GM19463 (cell line): Measurements from ENCODE around the gene ERG.

Experiments used
- ATAC-seq: cut with Tn5 transposase; IDR thresholded peaks from one replicate; pipeline ENCODE4 v1.9.1; 2021; ENCODE audit warnings: mild to moderate bottlenecking, moderate library complexity; ENCODE audit not compliant: unreplicated experiment

The ERG gene

DNA sequence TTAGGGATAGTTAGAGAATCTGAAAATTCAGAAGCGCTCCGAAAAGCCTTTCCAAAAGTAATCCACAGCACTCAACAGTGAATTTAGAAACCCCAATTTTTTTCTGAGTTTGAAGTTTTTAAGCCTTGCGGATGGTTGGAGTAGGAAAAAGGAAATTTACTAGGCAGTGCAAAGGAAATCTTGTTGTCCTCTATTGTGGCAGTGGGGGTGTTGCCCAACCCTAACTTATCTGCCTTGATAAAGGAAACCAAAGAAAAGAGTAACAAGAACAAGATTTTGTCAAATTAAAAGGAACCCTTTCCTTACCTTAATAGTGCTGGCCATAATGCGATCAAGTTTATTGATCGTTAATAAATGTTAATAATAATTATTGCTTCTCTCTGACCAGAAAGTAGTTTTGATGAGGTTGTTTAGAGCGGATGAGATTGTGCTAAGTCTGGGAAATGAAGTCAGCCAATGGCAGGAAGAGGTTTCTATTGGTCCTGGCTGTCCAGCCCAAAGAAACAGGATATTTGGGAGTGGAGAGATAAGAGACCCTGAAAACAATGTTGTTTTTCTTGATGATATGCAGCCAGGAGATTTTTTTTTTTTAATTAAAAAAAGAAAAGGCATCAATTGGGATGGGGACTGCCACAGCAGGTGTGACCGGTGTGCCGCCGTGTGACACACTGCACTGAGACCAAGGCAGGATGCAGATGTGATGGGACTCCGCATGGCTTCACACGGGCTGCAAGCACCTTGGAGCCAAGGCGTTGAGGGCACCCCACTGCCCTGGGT lies at the start of gene ERG:
TSS of gene ERG (minus strand) at position 421 of the 777 bp plus-strand sequence. CDS start at position 324, 97 bp downstream.
- no peak for ATAC-seq

- ATAC-seq, result no peak
Measured at GRCh38 chr21:38544661-38545060, 46.4 kb upstream of the ERG start.

GRCh38 chr21:38542263-38542662 lies 44.0 kb upstream of the ERG start:
- ATAC-seq, result no peak

GRCh38 chr21:38538353-38538752 lies 40.1 kb upstream of the ERG start:
- no peak for ATAC-seq

DNA sequence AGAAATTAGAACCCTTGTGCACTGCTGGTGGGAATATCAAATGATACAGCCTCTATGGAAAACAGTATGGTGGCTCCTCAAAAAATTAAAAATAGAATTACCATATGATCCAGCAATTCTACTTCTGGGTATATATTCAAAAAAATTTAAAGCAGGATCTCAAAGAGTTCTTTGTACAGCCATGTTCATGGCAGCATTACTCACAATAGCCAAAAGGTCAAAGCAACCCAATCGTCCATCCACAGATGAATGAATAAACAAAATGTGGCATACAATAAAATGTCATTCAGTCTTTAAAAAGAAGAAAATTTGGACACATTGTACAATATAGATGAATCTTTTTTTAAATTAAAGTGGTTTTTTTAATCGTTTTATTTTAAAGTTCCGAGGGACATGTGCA lies 36.3 kb upstream of the ERG start:
- ATAC-seq, result no peak

DNA sequence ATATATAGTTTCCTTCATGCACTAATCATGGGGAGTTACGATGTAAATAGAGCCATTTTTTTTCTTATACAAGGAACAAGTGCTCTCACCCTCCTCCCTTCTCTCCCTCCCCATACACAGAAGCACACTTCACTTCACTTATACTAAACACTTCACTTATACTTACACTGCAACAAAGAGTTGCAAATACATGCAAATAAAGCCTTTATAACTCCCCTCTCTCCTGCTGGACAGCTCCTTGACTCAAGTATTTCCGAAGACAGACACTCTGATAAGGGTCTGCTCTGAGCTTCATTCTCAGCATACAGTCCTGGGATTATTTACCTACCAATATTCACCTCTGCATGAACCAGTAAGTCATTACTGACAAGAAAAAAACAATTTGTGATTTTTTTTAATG lies 35.6 kb upstream of the ERG start:
- ATAC-seq, result no peak

DNA sequence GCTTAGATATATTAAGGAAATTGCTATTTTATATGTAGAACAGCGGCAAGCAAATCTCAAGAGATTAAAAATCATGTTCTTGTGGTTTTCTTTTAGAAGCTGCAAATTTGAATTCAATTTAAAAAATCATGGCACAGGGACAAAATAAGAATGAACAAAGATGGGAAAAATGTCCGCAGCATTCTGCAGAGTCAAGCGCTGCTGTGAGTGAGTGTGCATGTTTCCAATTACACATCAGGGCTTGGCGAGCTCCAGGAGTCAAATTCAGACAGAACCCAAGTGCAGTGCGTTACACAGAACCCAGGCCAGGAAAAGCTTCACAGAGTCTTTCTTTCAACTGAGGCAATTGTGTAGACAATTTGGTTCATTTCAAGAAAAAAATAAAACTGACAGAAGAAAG lies 33.3 kb upstream of the ERG start:
- ATAC-seq, result no peak

- no peak for ATAC-seq
Measured at GRCh38 chr21:38531039-38531541, 32.8 kb upstream of the ERG start.

DNA sequence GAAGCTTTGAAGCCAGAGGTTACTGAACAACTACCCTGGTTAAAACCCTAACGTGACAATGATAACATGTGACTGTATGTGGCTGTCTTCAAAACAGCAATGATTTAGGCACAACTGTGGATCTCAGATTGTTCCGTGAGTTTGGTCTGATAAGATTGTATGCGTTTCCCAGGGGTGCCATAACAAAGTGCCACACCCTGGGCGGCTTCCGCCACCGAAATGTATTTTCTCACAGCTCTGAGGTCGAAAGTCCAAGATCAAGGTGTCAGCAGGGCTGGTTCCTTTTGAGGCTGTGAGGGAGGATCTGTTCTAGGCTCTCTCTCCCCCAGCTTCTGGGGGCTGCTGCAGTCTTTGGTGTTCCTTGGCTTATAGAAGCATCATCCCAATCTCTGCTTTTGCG lies 29.5 kb upstream of the ERG start:
- no peak for ATAC-seq

GRCh38 chr21:38525454-38525853 lies 27.2 kb upstream of the ERG start:
- ATAC-seq, result no peak

DNA sequence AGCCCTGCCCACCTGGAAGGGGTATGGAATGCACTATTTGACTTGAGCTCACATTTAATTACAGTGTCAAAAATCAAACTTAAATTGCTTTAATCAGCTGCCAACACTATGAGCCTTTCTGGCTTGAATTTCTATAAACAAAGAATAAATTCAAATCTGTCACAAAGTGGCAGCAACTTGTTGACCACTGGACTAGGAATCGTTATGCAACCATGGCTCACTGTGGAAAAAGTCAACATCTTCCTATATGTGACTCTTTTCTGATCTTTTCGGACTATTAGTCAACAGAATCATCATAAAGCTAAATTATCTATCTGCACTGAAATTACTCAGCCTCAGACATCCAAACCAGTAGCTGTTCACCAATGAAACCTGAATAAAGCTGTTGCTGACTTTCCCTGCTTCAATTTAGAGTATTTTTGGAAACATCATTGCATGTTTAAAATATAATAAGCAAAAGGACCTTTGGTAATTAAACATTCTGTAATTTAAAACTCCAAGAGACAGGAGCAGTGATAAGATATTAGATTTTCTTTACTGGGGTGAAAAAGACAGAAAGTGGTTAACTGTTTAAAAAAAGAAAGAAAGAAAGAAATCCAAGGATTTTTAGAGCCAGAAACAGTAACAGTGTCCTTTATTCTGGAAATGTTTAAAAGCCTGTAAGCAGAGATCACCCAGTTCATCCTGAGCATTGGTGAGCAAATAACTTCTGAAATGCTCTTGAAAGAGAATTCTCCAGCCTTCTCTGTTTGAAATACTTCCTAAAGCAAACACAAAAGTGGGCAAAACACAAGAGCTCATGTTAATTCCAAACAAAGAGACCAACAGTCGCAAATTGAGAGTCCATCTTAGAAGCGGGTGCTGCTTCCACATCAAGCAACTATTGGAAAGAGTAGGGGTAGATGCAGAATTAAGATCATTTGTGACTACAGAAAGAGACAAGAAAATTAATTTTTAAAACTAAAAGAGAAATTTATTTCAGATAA lies 26.2 kb upstream of the ERG start:
- ATAC-seq, result no peak

GRCh38 chr21:38520511-38520910 lies 22.2 kb upstream of the ERG start:
- ATAC-seq, result no peak

GRCh38 chr21:38511662-38512243 lies 13.5 kb upstream of the ERG start:
- no peak for ATAC-seq

DNA sequence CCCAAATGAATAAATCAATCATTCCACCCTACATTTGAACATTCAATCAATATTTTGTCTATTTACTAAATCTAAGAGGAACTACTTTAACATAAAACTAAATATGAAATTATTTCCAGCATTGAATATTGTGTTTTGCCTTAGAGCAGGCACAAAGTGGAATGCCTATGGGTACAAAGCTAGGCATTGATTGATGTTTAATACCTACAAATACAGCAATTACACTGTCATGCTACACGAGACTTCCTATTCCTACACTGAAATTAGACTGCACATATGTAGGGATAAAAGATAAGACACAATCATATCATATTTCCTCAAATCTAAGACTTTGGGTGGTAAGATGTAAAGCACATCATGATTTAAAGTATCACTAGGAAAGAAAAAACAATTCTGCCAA lies 12.9 kb upstream of the ERG start:
- ATAC-seq, result no peak

DNA sequence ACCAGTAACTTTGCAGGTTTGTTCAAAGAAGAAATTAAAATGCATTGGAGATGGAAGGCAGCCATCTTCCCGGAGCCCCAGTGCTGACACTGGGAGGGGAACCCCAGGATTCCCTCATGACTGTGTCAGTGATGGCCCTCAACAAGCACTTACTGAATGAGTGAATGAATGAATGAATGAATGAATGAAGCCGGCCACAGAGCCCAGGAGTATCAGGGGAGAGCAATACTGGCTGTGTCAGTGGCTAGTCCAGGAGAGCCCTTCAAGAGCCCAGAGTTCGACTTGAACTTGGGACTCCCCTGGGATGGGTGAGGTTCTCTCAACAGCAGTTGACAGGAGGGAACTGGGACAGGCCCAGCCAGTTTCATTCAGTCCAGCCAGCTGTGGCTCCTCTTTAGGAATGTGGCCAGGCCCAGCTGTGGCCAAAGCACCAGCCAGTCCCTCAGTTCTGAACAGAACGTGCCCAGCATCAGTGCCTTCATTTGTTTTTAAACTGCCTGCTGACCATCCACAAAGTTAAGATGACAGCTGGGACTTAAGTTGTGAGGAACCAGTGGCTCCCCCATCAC lies 9.2 kb upstream of the ERG start:
- ATAC-seq, result no peak

DNA sequence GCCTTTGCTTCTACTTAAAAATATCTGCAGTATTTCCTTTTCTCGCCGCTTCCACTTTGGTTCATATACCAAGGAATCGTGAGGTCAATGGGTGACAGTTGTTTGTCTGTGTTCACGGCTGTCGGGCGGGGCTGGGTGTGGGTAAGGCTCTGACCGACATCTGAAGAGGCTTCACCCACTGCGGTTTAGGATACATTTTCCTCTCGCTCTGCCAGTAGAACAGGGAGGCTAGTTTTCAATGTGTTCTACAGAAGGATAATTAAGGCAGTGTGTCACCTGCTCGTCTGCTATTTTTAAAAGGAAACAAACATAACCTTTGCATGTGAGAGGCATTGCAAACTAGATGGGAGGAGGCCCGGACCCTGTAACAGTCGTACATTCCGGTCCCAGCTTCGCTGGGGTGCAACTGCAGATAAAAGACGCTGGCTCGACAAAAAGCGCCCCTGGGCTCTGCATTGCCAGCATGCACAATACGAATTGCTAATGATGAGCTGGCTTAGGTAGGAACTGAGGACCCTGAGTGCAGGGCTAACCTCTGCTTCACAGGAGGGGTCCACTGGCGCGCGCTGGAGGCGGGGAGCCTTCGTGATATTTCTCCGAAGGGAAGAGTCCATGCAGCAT lies 8.5 kb upstream of the ERG start:
- ATAC-seq, result no peak

DNA sequence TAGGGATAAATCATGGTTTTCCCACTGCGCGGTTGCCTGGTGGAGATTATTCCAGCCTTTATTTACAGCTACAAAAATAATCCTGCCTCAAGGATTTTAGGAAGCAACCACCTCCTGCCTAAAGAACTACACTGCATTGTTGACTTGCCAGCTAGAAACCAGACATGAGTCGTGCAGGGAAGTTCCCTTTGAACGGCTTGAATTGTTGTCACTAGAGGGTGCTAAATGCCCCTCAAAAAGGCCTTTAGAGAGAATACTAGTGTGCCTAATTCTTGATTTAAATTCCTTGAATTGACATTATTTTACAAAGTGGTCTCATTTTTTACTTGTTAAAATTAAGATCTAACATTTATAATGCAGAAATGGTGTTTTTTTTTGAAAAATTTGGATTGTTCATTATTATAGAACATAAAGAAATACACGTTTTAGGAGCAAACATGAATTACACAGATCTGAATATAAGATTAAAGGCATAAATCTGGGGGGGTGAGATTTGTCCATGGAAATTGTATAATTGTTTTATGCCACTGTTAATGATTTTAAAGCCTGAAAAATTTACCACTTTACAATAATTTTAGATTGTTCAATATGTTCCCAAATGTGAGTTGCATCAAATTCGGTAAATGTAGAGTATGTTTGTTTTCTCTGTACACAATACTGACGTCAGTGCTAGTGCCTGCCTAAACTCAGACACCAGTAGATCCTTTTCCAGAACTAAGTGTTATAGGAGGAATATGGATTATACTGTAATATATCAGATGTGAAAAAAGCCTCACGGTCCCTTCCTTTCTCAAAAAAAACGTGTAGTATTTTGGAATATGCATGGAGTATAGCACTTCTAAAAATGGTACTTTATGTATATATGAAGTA lies 7.6 kb upstream of the ERG start:
- no peak for ATAC-seq

DNA sequence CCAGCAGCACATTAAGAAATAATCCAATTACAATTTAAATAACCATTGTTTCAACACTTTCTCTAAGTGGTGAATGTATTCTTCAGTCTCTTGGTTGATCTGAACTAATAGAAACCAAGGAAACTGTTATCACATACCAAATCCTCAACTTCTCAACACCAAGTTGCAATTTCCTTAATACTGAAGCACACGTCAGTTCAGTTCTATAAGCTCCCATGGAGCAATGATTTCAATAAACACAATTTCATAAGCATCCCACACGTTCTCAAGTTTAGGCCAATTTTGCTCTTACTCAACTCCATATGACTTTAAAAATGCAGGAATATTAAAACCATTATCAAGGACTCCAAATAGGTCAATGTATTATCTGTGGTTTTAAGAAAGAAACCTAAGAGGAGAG lies 5.8 kb upstream of the ERG start:
- no peak for ATAC-seq

DNA sequence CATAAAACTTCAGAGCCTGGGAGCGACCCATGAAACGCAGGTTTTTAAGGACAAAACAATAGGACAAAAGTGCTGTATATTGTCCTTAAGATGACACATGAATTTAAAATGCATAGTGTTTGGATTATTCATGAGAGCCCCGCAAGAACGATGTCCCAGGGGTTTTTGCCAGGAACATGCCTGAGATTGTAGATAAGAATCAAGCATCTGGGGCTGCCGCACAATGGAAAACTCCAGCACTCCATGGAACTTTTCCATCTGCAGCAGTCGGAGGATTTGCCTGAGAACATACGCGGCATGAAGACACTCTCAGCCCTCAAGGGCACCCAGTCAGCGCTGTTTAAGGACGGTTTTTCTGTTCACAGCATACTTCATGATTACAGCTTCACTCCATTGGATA lies 5.3 kb upstream of the ERG start:
- ATAC-seq, result no peak

GRCh38 chr21:38500073-38500472 lies 1.8 kb upstream of the ERG start:
- no peak for ATAC-seq
